ENCODE data around the gene OR6K3. TPM values are rescaled to one million over a fixed set of nuclear protein-coding genes. Genes with fewer than 3 reads are reported as not detected.
"Not testable (repeated sequence)": the region's sequence is repeated elsewhere in the genome, so short reads cannot be mapped to it uniquely, and the experiment has no call there.

The OR6K3 gene
- polyA plus RNA-seq, 1 donor (not counting 4 experiments of a cell fraction or from before 2014, with no cell fraction given), result not detected

- FAIRE-seq (no peak), DNase-seq (ENCODE audit: low read depth, low spot score) (no peak)
- Histone ChIP-seq H3K27me3 (ENCODE audit: control insufficient read depth, extremely low read depth, insufficient read depth, low read length) (no peaks in the 10 kb centered on the region), H4K20me1 (ENCODE audit: control insufficient read depth, extremely low read depth, insufficient read depth, low read length) (no peaks in the 10 kb centered on the region), H3K27ac (ENCODE audit: control insufficient read depth, insufficient read depth, low read length) (no peak overlapping the region), H3K4me3 (ENCODE audit: control insufficient read depth in 2 of 3, extremely low read depth in 1 of 3, insufficient read depth in 2 of 3, low read depth in 1 of 3, low read length in 3 of 3) (no peak overlapping the region), H3K9ac (ENCODE audit: control insufficient read depth, extremely low read depth, insufficient read depth, low read length) (no peak overlapping the region), H3K4me1 (ENCODE audit: control insufficient read depth, extremely low read depth, insufficient read depth, low read length) (no peaks in the 10 kb centered on the region), H3K79me2 (ENCODE audit: control insufficient read depth, insufficient read depth, low read length) (no peaks in the 10 kb centered on the region), H3K36me3 (ENCODE audit: control insufficient read depth in 2 of 2, extremely low read depth in 1 of 2, insufficient read depth in 2 of 2, low read length in 2 of 2) (no peaks in the 10 kb centered on the region), H3K9me3 (ENCODE audit: control insufficient read depth, low read depth, low read length) (no peaks in the 10 kb centered on the region), H3K4me2 (ENCODE audit: control insufficient read depth, extremely low read depth, insufficient read depth, low read depth, low read length) (no peak overlapping the region), H2AFZ (ENCODE audit: control insufficient read depth, low read length) (no peak overlapping the region), H3K9me1 (ENCODE audit: control insufficient read depth, extremely low read depth, insufficient read depth, low read length) (no peaks in the 10 kb centered on the region)
- TF ChIP-seq, protein P1, sequence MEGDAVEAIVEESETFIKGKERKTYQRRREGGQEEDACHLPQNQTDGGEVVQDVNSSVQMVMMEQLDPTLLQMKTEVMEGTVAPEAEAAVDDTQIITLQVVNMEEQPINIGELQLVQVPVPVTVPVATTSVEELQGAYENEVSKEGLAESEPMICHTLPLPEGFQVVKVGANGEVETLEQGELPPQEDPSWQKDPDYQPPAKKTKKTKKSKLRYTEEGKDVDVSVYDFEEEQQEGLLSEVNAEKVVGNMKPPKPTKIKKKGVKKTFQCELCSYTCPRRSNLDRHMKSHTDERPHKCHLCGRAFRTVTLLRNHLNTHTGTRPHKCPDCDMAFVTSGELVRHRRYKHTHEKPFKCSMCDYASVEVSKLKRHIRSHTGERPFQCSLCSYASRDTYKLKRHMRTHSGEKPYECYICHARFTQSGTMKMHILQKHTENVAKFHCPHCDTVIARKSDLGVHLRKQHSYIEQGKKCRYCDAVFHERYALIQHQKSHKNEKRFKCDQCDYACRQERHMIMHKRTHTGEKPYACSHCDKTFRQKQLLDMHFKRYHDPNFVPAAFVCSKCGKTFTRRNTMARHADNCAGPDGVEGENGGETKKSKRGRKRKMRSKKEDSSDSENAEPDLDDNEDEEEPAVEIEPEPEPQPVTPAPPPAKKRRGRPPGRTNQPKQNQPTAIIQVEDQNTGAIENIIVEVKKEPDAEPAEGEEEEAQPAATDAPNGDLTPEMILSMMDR (optimal IDR thresholded peaks at IDR 0.05 in 1 of 3, IDR thresholded peaks at IDR 0.05 in 1 of 3, conservative IDR thresholded peaks at IDR 0.05 in 1 of 3; ENCODE audit: extremely low read depth in 1 of 3, insufficient read depth in 2 of 3, low read length in 3 of 3), result no peak
- no peak for TF ChIP-seq EZH2 (IDR thresholded peaks at IDR 0.05; ENCODE audit: low read length)
- dilution Hi-C loops (cut with MboI; ENCODE audit: extremely low pct_ligation_motif_present, low sequenced_read_pairs), result no loop called here
These were observed 31.4 kb downstream of the OR6K3 start for GRCh38 chr1:158689110-158689509.

- H3K9me3 ChIP-seq (ENCODE audit: control insufficient read depth, low read depth, low read length); H3K9ac ChIP-seq (ENCODE audit: control insufficient read depth, extremely low read depth, insufficient read depth, low read length); H3K79me2 ChIP-seq (ENCODE audit: control insufficient read depth, insufficient read depth, low read length); H3K4me3 ChIP-seq (ENCODE audit: control insufficient read depth in 2 of 3, extremely low read depth in 1 of 3, insufficient read depth in 2 of 3, low read depth in 1 of 3, low read length in 3 of 3); H3K36me3 ChIP-seq (ENCODE audit: control insufficient read depth in 2 of 2, extremely low read depth in 1 of 2, insufficient read depth in 2 of 2, low read length in 2 of 2); dilution Hi-C loops (cut with MboI; ENCODE audit: extremely low pct_ligation_motif_present, low sequenced_read_pairs); FAIRE-seq; DNase-seq (ENCODE audit: low read depth, low spot score); H2AFZ ChIP-seq (ENCODE audit: control insufficient read depth, low read length); H4K20me1 ChIP-seq (ENCODE audit: control insufficient read depth, extremely low read depth, insufficient read depth, low read length); H3K9me1 ChIP-seq (ENCODE audit: control insufficient read depth, extremely low read depth, insufficient read depth, low read length); H3K4me2 ChIP-seq (ENCODE audit: control insufficient read depth, extremely low read depth, insufficient read depth, low read depth, low read length); H3K27ac ChIP-seq (ENCODE audit: control insufficient read depth, insufficient read depth, low read length); H3K27me3 ChIP-seq (ENCODE audit: control insufficient read depth, extremely low read depth, insufficient read depth, low read length); H3K4me1 ChIP-seq (ENCODE audit: control insufficient read depth, extremely low read depth, insufficient read depth, low read length): not testable (repeated sequence)
These were observed 32.2 kb downstream of the OR6K3 start for GRCh38 chr1:158688343-158688742.

- Histone ChIP-seq H3K27ac (ENCODE audit: control insufficient read depth, insufficient read depth, low read length) (no peak overlapping the region), H3K9ac (ENCODE audit: control insufficient read depth, extremely low read depth, insufficient read depth, low read length) (no peak overlapping the region), H4K20me1 (ENCODE audit: control insufficient read depth, extremely low read depth, insufficient read depth, low read length) (no peaks in the 10 kb centered on the region), H3K9me3 (ENCODE audit: control insufficient read depth, low read depth, low read length) (no peaks in the 10 kb centered on the region), H3K4me3 (ENCODE audit: control insufficient read depth in 2 of 3, extremely low read depth in 1 of 3, insufficient read depth in 2 of 3, low read depth in 1 of 3, low read length in 3 of 3) (no peak overlapping the region), H3K79me2 (ENCODE audit: control insufficient read depth, insufficient read depth, low read length) (no peaks in the 10 kb centered on the region), H3K36me3 (ENCODE audit: control insufficient read depth in 2 of 2, extremely low read depth in 1 of 2, insufficient read depth in 2 of 2, low read length in 2 of 2) (no peaks in the 10 kb centered on the region), H3K4me1 (ENCODE audit: control insufficient read depth, extremely low read depth, insufficient read depth, low read length) (no peaks in the 10 kb centered on the region), H3K9me1 (ENCODE audit: control insufficient read depth, extremely low read depth, insufficient read depth, low read length) (no peaks in the 10 kb centered on the region), H3K4me2 (ENCODE audit: control insufficient read depth, extremely low read depth, insufficient read depth, low read depth, low read length) (no peak overlapping the region), H3K27me3 (ENCODE audit: control insufficient read depth, extremely low read depth, insufficient read depth, low read length) (no peaks in the 10 kb centered on the region), H2AFZ (ENCODE audit: control insufficient read depth, low read length) (no peak overlapping the region)
- no peak for TF ChIP-seq EZH2 (IDR thresholded peaks at IDR 0.05; ENCODE audit: low read length)
- TF ChIP-seq, protein P1 (optimal IDR thresholded peaks at IDR 0.05 in 1 of 3, IDR thresholded peaks at IDR 0.05 in 1 of 3, conservative IDR thresholded peaks at IDR 0.05 in 1 of 3; ENCODE audit: extremely low read depth in 1 of 3, insufficient read depth in 2 of 3, low read length in 3 of 3), result no peak
- no peak for DNase-seq (ENCODE audit: low read depth, low spot score)
- no peak for FAIRE-seq
- dilution Hi-C loops (cut with MboI; ENCODE audit: extremely low pct_ligation_motif_present, low sequenced_read_pairs), result no loop called here
These were observed 33.5 kb downstream of the OR6K3 start for GRCh38 chr1:158687037-158687436.

Data from keratinocyte (primary cell).